HT1080 (cell line): ENCODE measurements around the gene CHAT. TPM values are rescaled to one million over a fixed set of nuclear protein-coding genes. Genes with fewer than 3 reads are reported as not detected.

Experiments
- DNase-seq: peaks from one replicate; pipeline ENCODE4 v3.0.0-alpha.2; 2015; ENCODE audit warnings: low read depth
- total RNA-seq: library from RNA; depleted of rRNA; stranded (reverse); fragments of >200 nt; shearing (Covaris generic); gene quantifications from 2 replicates; pipeline ENCODE4 v1.2.3, GENCODE V29; 2014

Gene CHAT
- total RNA-seq, 1 experiment from 2014 or later: not detected

DNA sequence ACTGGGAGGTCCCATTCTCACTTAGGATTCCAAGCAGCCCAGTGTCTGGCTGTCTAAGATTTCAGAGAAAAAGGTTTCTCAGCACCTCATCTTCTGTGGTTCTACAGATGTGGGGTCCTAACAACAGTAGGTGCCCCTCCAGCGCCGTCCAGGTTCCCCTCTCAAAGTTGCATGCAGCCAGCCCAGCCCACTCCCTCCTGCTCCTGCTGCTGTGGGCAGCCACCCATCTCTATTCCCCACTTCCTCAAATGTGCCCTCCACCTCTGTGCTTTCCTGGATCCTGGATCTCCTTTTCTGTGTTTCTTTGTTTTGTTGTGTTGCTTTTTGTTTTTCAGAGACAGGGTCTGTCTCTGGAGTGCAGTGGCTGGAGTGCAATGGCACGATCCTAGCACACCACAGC lies 17.0 kb upstream of the CHAT start:
- no peak for DNase-seq

DNA sequence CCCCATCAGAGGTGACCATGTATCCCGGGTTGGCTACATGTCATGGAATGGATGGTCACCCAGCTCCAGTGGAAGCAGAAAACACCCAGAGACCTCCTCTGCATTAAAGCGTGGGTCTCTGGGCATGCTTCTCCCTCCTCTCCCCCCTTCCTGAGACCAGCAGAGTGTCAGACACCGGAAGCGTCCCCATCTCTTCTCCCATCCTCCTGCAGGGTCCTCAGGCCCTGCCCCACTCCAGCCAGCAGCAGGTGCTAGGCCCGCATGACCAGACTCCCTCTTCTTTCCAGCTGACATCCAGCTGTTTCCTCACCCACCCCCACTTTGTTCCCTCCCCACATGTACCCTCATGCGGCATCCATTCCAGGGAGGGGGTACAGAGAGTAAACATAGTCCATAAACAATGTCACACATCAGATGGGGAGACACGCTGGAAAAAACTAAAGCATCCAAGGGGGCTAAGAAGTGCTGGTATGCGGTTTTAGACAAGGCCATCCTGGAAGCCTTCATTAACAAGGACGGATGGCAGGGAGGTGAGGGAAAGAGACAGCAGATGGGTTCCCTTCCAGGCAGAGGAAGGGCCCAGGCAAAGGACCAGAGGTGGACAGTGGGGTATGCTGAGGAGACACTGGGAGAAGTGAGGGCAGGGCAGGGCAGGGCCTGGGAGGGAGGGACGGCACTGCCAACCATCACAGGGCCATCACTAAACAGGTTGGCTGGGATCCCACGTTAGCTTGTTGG lies 16.2 kb upstream of the CHAT start:
- no peak for DNase-seq

DNA sequence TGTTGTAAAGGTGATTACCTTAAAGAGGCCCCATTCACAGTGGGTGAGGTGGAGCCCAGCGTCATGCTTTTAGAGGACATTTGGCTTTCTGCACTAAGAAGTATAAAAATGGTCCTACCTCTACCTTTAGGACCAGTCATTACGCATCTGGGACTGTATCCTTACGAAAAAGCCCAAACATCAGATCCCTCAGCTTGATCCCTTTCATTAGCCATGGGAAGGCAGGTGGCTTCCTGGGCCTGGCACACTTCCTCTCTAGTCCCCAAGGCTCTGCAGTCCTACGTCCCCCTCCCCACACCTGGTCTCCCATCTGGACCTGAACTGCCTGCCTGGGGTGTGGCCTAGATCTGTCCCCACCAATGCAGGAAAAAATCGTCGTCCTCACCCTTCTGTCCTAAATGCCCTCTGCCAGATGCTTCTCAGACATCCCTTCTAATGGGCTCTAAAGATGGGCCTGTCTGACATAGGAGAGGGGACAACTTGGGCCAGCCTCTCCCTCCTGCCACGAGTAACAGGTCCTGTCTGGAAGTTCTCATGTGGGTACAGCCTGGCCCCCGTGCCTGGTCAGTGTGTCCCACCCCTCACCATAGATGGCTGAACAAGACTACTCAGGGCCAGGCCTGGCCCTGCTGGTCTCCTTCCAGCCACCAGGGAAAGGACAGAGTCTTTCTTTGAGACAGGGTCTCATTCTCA lies 15.5 kb upstream of the CHAT start:
- DNase-seq: no peak

DNA sequence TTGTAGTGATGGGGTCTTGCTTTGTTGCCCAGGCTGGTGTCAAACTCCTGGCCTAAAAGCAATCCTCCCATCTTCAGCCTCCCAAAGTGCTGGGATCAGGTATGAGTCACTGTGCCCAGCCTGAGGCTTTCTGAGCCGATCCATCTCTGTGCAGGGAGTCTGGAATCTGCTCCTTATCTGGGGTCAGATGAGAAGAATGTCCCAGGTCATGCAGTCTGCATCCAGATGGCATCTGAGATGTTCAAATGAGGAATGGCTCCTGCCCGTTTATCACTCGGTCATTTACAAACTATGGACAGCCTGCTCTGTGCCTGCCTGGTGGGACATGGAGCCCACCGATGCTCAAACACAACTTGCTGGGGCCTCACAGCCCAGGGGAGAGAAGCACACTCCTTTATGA lies 14.9 kb upstream of the CHAT start:
- no peak for DNase-seq

- no peak for DNase-seq
Measured at GRCh38 chr10:49599546-49599945, 14.3 kb upstream of the CHAT start.

DNA sequence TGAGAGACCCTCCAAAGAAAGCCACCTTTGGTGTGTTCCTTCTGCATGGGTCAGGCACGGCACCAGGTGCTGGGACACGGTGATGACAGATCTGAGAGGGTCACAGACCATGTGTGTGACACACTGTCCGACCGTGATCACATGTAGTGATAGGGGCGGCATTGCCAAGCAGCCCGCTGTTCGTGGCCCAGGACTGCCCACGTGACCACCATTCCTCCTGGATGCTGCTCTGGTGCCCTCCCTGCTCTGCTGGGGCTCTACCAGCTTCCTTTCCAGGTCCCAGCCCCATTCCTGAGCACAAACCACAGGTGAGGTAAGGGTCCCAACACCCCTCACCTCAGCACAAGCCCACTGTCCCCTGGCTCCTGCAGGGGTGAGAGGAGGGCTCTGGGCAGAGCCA lies 13.8 kb upstream of the CHAT start:
- DNase-seq: no peak

GRCh38 chr10:49600781-49601400 lies 12.9 kb upstream of the CHAT start:
- DNase-seq: no peak

GRCh38 chr10:49601857-49602256 lies 12.0 kb upstream of the CHAT start:
- DNase-seq: peak; percentile 66

GRCh38 chr10:49602380-49603023 lies 11.3 kb upstream of the CHAT start:
- DNase-seq: no peak

GRCh38 chr10:49605216-49605938 lies 8.5 kb upstream of the CHAT start:
- no peak for DNase-seq

DNA sequence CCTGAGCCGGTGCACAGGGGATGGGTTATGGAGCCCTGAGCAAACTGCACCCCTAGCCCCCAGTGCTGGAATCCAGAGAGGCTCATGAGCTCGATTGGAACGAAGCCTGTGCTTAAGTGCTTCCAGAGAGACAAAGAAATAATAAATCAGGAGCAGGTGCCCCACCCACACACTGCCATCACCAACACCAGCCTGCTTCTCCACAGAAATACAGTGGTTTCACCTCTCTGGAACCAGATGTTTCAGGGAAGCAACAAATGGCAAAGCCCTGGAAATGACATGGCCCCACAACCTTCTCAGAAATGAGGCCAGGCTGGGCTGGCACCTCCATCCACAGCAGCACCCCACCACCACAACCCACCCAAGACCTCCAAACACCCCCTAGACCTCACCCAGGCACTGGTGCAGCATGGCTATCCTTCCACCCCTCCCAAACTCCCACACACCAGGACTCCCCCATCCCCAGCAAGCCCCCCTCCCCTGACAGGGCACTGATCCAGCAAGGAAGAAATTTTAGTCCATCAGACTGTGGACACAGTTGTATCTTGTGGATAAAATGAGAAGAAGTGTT lies 7.8 kb upstream of the CHAT start:
- DNase-seq: no peak

DNA sequence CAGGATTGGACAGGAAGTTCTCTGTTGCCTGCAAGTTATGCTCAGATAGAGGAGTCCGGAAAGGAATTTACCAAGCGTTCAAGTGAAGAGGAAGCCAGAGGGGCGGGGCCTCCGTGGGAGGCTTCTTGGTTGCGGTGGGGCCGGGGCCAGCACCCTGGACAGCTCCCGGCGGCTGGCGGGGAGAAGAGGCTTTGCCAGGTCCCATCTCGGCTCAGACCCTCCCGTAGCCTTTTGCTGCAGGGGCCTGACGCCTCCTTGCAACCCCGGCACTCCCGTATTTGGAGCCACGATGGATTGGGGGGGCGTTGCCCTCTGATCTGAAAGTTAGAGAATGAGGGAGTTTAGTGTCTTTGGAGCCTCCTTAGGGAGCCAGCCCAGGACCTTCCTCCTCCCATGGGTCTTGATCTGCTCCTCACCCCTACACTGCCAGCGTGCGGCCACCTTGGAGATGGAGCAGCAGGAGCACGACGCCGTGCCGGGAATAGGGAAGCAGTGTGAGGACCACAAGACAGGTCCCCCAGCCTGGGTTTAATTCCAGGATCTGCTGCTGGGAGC lies 6.8 kb upstream of the CHAT start:
- peak; percentile 73 for DNase-seq

- no peak for DNase-seq
Measured at GRCh38 chr10:49608166-49609005, 5.5 kb upstream of the CHAT start.

DNA sequence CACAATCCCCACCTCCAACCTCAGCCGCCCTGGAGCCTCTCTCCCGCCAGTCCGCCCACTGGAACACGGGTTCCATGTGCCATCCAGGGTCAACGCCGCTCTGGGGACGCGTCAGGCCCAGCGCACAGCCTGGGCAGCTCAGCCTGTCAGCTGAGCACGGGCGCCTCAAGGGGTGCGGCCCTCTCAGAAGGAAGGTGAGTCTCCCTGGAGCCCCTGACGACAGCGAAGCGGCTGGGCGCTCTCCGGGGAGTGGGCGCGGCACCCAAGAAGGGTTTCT lies 4.9 kb upstream of the CHAT start:
- DNase-seq: no peak

- DNase-seq: no peak
Measured at GRCh38 chr10:49609283-49610113, 4.3 kb upstream of the CHAT start.

- no peak for DNase-seq
Measured at GRCh38 chr10:49610114-49610457, 3.8 kb upstream of the CHAT start, which contains the start of gene SLC18A3. Gene SLC18A3, plus strand, starts transcription at chr10:49610310. Its CDS starts 431 bp downstream, at chr10:49610741.

- DNase-seq: no peak
Measured at GRCh38 chr10:49610458-49611165, 3.2 kb upstream of the CHAT start.

DNA sequence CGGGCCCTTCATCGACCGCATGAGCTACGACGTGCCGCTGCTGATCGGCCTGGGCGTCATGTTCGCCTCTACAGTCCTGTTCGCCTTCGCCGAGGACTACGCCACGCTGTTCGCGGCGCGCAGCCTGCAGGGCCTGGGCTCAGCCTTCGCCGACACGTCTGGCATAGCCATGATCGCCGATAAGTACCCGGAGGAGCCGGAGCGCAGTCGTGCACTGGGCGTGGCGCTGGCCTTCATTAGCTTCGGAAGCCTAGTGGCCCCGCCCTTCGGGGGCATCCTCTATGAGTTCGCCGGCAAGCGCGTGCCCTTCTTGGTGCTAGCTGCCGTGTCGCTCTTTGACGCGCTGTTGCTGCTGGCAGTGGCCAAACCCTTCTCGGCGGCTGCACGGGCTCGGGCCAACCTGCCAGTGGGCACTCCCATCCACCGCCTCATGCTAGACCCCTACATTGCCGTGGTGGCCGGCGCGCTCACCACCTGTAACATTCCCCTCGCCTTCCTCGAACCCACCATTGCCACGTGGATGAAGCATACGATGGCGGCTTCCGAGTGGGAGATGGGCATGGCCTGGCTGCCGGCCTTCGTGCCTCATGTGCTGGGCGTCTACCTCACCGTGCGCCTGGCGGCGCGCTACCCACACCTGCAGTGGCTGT lies 2.5 kb upstream of the CHAT start:
- DNase-seq: no peak
